HepG2 (cell line): ENCODE results near the gene CRAMP1. TPM values are rescaled to one million over a fixed set of nuclear protein-coding genes. Genes with fewer than 3 reads are reported as not detected.

Experiments used
- AKAP8 ChIP-seq: sonication (generic); formaldehyde crosslinking; IDR thresholded peaks from 2 replicates; pipeline ENCODE4 v1.5.1; 2020; ENCODE audit warnings: mild to moderate bottlenecking, missing genetic modification reagents
- IRX3 ChIP-seq: sonication (generic); formaldehyde crosslinking; IDR thresholded peaks from 2 replicates; pipeline ENCODE4 v1.8.1; 2023; ENCODE audit warnings: mild to moderate bottlenecking, low read depth, missing genetic modification reagents, borderline replicate concordance
- ZNF260 ChIP-seq: sonication (generic); formaldehyde crosslinking; IDR thresholded peaks from 2 replicates; pipeline ENCODE4 v1.4.0; 2020; ENCODE audit warnings: missing genetic modification reagents, low read depth, mild to moderate bottlenecking, borderline replicate concordance
- ZNF777 ChIP-seq: sonication (generic); formaldehyde crosslinking; IDR thresholded peaks from 2 replicates; pipeline ENCODE4 v1.4.0; 2020; ENCODE audit warnings: missing genetic modification reagents
- polyA plus RNA-seq, 8 experiments: library from polyadenylated mRNA; depleted of rRNA in 3 of 8; stranded (reverse) in 7 of 8; unstranded in 1 of 8; fragments of >200 nt; fragmentation: Illumina TruSeq in 4 of 8; extraction: Trizol in 4 of 8; gene quantifications; 2 replicates each; pipeline versions ENCODE4 v1.2.1 to v1.2.3, GENCODE V29; 2011 to 2016; ENCODE audit warnings: low read depth in 4 of 8, missing spikeins in 1 of 8, mixed read lengths in 1 of 8; ENCODE audit not compliant: insufficient read depth in 1 of 8
- total RNA-seq, 5 experiments: library from RNA; depleted of rRNA; stranded (reverse); fragments of >200 nt; fragmentation: Illumina TruSeq; extraction: Trizol; gene quantifications; 2 replicates each; pipeline ENCODE4 v1.2.3, GENCODE V29; 2016; ENCODE audit warnings: low read depth in 1 of 5
- TF ChIP-seq, protein P1 (sequence below): sonication (generic); formaldehyde crosslinking; IDR thresholded peaks from 2 replicates; pipeline ENCODE4 v1.4.0; 2020; ENCODE audit warnings: mild to moderate bottlenecking, missing genetic modification reagents
- TF ChIP-seq, protein P2 (sequence below), 2 experiments: fragments of 450-650 bp in 1 of 2; sonication (generic) in 1 of 2; formaldehyde crosslinking; IDR thresholded peaks; 2 replicates each; pipeline versions ENCODE4 v1.5.0 to v1.8.0; 2020 to 2022; ENCODE audit warnings: mild to moderate bottlenecking in 1 of 2, missing genetic modification reagents in 1 of 2

CRAMP1 gene
- total and polyA plus RNA-seq, 2 of the 13 experiments (the other 11 are each of a cell fraction or from before 2014, with no cell fraction given), result 6.8 to 9.7 TPM

GRCh38 chr16:1612320-1613111, at the start of gene CRAMP1 (continued):
- TF ChIP-seq, protein P1, sequence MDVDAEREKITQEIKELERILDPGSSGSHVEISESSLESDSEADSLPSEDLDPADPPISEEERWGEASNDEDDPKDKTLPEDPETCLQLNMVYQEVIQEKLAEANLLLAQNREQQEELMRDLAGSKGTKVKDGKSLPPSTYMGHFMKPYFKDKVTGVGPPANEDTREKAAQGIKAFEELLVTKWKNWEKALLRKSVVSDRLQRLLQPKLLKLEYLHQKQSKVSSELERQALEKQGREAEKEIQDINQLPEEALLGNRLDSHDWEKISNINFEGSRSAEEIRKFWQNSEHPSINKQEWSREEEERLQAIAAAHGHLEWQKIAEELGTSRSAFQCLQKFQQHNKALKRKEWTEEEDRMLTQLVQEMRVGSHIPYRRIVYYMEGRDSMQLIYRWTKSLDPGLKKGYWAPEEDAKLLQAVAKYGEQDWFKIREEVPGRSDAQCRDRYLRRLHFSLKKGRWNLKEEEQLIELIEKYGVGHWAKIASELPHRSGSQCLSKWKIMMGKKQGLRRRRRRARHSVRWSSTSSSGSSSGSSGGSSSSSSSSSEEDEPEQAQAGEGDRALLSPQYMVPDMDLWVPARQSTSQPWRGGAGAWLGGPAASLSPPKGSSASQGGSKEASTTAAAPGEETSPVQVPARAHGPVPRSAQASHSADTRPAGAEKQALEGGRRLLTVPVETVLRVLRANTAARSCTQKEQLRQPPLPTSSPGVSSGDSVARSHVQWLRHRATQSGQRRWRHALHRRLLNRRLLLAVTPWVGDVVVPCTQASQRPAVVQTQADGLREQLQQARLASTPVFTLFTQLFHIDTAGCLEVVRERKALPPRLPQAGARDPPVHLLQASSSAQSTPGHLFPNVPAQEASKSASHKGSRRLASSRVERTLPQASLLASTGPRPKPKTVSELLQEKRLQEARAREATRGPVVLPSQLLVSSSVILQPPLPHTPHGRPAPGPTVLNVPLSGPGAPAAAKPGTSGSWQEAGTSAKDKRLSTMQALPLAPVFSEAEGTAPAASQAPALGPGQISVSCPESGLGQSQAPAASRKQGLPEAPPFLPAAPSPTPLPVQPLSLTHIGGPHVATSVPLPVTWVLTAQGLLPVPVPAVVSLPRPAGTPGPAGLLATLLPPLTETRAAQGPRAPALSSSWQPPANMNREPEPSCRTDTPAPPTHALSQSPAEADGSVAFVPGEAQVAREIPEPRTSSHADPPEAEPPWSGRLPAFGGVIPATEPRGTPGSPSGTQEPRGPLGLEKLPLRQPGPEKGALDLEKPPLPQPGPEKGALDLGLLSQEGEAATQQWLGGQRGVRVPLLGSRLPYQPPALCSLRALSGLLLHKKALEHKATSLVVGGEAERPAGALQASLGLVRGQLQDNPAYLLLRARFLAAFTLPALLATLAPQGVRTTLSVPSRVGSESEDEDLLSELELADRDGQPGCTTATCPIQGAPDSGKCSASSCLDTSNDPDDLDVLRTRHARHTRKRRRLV, result no peak
- TF ChIP-seq ZNF260, result no peak
- TF ChIP-seq ZNF777 (CRISPR knock-in tag), result no peak
- no peak for TF ChIP-seq IRX3
- TF ChIP-seq, protein P2, sequence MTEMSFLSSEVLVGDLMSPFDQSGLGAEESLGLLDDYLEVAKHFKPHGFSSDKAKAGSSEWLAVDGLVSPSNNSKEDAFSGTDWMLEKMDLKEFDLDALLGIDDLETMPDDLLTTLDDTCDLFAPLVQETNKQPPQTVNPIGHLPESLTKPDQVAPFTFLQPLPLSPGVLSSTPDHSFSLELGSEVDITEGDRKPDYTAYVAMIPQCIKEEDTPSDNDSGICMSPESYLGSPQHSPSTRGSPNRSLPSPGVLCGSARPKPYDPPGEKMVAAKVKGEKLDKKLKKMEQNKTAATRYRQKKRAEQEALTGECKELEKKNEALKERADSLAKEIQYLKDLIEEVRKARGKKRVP (CRISPR knock-in tag; IDR thresholded peaks at IDR 0.05), result no peak
- TF ChIP-seq AKAP8, result no peak
- TF ChIP-seq, all 625 proteins: peak for 37
